Endometrial microvascular endothelial cells (primary cell): ENCODE measurements around the gene NSUN5. TPM values are rescaled to one million over a fixed set of nuclear protein-coding genes. Genes with fewer than 3 reads are reported as not detected.

Experiments
- in situ Hi-C: cut with HindIII; loops from 2 replicates; pipeline ENCODE4 v1.10.0; 2017; ENCODE audit warnings: low sequenced_read_pairs, low pct_unique_long_range_greater_than_20kb; ENCODE audit errors: inconsistent ontology term
- total RNA-seq: library from RNA; depleted of rRNA; stranded (reverse); fragments of >200 nt; gene quantifications from one replicate; pipeline ENCODE4 v1.2.3, GENCODE V29; 2015; ENCODE audit errors: inconsistent ontology term

The NSUN5 gene
- total RNA-seq = 14.6 TPM

DNA sequence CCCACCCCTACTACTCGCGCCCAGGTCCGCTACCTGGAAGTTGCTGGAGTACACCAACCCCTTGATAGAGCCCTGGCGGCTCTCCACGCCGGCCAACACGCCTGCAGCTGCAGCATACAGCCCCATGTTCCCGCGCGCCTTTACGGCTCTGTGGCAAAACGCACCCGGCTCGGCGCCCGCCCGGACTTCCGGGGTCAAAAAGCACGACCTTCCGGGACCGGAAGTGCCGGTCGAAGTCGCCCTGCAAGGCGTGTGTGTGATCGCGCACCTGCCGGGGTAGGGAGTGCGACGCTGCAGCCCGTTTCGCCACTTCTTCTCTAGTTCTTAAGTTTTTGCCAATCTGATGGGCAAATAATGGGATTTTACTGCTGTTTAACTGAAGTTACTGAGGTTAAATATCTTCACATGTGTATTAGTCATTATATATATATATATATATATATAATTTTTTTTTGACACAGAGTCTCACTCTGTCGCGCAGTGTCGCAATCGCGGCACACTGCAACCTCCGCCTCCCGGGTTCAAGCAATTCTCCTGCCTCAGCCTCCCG, at the start of gene NSUN5:
TSS of gene NSUN5 (minus strand) at position 162 of the 550 bp plus-strand sequence. CDS start at position 126, 36 bp downstream.
- in situ Hi-C loops = no loop called here

DNA sequence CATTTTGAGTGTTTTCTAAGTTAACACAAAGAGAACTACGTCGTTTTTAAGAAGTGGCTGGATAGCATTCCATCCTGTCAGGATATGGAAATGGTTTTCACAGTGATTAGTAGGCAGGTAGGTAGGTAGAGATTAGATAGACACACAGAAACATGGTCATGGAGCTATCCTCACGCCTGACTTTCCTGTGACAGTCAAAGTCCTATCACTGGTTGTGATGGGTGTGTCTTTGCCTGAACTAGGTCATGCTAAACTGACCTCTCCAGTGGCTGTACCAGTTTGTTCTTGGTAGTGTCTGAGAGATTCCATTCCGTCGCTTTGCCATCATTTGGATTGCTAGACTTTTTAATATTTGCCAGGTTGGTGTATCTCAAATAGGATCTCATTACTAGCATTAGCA, 47.5 kb upstream of the NSUN5 start:
- in situ Hi-C loops = no loop called here

DNA sequence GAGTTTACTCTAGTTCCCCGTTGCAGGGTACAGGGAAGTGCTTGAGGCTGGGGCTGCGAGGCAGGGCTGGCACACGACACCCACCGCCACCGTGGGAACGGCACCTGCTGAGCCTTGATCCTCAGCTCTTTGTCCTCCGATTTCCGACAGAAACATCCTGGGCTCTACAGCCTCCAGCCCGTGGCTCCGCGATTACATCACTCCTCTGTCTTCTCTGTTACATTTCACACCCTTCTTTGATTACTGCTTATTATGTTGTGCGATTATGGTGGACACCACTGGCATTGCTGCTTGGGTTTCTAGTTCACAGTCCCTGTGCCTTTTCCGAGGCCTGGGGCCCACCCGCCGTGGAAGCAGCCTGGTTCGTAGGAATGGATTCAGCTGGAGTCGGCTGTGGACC, 46.2 kb upstream of the NSUN5 start:
- in situ Hi-C loops = no loop called here

DNA sequence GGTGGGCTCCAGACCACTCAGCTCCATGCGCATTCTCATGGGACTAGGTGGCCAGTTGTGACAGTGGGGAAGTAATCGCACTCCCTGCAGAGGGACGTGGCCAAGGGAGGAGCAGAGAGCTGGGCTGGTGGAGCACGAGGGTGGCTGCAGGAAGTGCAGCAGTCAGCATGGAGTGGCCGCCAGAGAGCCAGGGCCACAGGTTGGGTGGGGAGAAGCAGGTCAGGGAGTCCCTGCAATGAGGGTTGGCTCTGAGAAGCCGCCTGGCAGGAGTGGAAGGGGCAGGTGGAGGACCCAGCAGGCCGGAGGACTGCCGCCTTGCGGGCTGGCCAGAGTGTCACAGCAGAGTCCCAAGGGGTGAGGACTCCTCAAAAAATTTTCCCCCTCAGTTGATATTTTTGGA, 45.6 kb upstream of the NSUN5 start:
- in situ Hi-C loops = no loop called here

DNA sequence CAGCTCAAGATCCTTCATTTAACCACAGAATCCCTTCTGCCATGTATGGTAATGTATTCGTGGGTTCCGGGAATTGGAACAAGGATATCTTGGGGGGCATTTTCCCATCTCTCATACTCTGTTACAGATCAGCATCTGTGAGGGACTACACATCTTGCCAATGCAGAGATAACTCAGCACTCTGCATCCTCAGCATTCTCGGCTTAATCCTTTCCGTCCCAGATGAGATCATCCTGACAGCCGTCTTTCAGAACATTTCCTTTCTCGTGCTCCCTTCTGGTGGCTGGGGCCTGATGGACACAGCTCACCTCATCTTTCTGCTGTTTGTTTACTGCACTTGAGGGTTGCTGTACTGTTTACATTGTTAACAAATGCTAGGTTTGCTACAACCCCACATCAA, 44.6 kb upstream of the NSUN5 start:
- in situ Hi-C loops = no loop called here

DNA sequence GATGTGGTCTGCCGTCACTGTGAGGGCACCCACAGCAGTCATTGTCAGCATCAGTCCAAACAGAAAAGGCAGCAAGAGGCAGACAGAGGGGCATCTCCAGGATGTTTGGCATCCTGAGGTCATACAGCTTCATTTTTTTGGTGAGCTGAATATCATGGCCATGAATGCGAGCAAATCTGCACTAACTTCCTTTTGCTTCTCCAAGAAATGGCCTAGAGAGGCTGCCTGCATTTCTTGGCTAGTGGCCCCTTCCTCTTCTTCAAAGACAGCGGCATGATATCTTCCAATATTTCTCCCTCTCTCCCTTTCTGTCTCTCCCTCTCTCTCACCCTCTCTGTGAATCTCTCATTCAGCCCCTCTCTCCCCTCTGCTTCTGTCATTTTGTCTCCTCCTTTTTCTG, 44.2 kb upstream of the NSUN5 start:
- in situ Hi-C loops = no loop called here

DNA sequence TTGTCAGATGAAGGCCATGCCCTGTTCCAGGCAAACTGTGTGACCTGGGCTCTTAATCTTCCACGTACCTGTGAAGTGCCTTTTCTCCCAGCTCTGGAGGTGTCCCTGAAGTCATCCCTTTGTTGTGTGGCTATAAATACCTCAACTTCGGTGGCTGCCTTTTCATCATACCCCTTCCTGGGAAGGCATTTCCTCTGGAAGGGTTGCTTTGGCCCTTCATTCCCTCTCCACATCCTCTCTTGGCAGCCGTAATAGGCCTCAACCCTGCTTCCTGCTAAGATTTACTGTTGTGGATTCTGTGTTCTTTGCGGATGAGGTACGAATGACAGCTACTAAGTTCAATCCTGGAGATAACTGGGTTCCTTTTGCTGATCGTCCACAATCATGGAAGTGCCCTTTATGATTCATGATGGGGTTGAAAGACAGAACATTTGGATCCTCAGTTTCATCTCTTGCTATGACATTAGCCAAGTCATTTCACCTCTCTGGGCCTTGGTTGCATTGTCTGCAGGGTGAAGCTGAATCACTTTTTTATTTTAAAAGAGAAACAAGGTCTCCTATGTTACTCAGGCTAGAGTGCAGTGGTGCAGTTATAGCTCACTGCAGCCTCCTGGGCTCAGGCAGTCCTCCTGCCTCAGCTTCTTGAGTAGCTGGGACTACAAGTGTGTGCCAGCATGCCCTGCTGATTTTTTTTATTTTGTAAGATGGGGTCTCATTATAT, 43.0 kb upstream of the NSUN5 start:
- in situ Hi-C loops = no loop called here

DNA sequence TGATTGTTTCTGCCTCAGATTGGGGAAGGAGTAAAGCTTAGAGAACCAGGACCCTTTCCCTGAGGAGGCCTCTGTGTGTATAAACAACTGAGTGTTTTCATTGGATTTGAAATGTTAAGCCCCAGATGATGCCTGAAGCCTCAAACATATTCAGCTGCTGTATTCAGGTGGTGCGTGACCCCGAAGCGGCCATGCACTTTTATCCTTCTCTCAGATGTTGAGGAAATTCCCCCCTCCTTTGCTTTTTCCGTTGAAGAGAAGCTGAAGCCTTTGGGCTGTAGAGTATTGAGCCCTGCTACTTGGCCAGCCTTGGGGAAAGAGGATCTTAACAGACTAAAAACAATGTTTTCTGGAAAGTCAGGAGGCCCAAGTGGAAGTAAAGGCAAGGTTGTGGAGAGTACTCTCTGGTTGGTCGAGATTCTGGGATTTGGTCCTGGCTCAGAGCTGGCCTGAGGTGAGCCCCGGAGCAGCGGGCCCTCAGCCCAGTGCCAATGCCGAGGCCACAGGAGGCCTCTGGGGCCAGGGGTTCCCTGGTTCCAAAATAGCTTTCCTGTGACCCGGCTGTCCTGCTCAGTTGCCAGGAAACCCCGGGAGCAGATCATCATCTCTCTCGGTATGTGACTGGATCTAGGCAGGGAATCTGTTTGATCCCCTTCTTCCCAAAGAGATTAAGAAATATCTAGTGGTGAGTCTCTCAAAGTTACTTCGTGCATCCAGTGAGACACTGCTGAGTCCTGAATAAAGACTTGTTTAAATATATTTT, 41.9 kb upstream of the NSUN5 start:
- in situ Hi-C loops = no loop called here

DNA sequence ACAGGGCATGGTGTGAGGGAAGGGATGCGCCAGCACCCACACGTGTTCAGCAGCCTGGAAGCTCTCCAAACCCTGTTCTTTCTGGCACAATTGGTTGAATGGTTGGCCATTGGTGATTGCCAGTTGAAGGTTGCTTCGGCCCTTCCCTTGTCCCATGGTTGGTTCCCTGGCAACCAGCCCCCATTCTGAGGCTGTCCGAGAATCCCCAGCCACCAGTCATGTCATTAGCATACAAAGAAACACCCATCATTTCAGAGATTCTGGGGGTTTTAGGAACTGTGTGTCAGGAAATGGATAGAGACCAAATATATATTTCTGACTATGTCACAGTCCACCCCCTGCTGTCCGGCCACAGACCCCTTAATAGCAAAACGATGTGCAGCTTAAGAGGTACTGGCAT, 41.1 kb upstream of the NSUN5 start:
- in situ Hi-C loops = loop anchor here (10.0 kb wide), 1 partner anchor 95 kb away; no protein-coding TSS in a partner anchor

DNA sequence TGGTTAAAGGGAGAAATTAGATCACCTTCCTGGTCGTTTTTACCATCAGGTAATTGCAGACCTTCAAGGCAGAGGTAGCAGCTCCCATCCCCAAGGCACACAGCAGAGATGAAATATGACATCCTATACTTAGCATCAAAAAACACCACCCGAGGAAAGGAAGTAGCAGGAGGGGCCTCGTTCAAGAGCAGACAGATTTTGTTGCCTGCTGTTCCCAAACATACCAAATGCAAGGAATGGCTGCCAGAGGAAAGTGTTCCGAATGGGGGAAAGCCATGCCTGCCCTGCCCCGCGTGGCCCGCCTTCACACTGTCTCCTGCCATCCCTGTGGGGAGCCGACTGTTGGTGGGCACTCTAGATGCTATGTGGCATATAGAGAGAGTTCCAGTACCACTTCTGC, 37.3 kb upstream of the NSUN5 start:
- in situ Hi-C loops = loop anchor here (10.0 kb wide), 1 partner anchor 99 kb away; no protein-coding TSS in a partner anchor

DNA sequence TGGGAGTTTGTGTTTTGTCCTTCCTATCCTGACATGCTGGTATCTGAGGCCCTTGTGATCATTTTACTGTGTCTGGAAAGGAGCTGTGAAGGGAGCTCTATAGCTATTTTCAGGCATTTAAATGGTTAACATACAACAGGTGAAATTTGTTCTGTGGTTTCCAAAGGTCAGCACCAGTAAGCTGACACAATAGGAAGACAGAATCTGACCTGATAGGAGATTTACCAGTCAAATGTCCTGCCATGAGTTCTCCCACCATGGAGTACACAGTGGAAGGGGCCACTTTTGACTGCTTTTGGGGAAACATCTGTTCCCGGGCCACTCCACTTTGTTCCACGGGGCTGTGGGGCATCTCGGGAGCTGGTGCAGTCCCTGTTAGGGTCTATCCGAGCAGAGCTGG, 36.9 kb upstream of the NSUN5 start:
- in situ Hi-C loops = loop anchor here (10.0 kb wide), 1 partner anchor 99 kb away; no protein-coding TSS in a partner anchor

DNA sequence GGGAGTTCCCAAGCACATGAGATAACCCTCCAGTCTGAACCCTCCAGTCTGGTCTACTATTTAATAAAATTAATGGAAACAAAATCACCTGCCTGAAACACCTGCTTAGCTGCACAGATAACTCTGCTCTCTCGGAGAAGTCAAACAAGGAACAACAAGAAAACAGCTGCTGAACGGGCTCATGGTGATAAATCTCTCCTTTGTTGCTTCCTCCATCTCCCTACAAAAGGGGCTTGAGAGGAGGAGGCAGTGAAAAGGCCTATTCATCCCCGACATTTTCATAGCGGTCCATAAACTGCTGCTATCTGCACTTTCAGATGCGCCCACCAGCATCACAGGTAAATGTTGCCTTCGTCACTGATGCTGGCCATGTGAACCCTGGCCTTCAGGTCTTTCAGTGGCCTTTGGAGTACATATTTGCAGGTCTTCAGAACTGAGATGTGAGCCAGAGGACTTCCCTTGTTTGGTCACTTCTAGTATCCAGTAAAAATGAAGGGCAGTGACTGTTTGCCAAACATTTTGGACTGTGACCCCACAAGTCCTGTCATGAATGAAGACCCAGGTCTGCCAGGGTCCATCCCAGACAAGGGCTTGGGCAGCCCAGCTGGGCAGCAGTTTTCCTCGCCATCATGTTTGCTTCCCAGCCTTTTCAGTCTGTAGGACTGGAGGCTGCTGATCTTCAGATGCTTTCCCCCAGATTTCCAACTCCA, 35.2 kb upstream of the NSUN5 start:
- in situ Hi-C loops = loop anchor here (10.0 kb wide), 1 partner anchor 101 kb away; no protein-coding TSS in a partner anchor

DNA sequence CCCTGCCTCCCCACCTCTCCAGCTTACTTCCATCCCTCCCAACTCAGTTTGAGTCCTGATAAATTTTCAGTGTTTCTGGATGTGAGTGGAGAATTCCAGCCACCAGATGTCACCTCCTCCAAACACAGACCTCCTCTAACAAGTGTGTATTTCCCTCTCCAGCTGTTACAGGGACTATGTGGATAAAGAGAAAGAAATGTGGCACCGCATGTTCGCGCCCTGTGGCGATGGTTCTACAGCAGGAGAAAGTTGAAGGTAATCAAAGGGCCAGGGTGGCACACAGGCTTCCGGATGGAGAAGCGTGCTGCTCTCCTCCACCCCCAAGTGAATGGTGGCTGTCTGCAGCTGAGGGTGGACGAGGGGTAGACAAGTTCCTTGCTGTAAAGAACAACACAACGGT, 34.0 kb upstream of the NSUN5 start:
- in situ Hi-C loops = loop anchor here (10.0 kb wide), 1 partner anchor 102 kb away; no protein-coding TSS in a partner anchor

DNA sequence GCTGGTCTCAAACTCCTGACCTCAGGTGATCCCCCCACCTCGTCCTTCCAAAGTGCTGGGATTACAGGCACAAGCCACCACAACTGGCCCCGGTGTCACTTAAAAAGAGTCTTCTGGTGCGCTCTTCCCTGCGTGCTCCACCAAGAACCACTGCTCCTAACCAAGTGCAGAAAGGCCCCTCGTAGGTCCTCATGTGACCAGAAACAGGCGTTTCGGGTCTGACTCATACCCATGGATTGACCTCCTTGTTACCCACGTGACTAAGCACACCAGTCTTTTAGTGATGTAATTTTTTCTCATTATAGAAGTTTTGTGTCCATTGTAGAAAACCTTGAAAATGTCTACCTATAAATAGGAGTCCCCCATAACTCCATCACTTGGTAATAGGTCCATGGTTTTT, 33.3 kb upstream of the NSUN5 start:
- in situ Hi-C loops = loop anchor here (10.0 kb wide), 1 partner anchor 103 kb away; no protein-coding TSS in a partner anchor

DNA sequence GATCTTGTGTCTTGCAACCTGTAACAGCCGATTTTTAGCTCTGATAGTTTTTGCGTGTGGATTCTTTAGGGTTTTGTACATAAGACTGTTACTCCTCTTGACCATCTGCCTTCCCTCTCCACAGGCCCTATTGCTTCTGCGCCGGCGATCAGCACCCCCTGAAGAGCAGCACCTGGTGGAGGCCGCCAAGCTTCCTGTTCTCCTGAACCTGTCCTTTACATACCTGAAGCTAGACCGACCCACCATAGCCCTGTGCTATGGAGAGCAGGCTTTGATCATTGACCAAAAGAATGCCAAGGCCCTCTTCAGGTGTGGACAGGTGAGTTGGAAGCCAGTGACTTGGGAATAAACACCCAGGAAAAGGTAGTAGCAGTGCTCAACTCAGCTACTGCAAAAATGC, 31.9 kb upstream of the NSUN5 start:
- in situ Hi-C loops = loop anchor here (10.0 kb wide), 1 partner anchor 104 kb away; no protein-coding TSS in a partner anchor

DNA sequence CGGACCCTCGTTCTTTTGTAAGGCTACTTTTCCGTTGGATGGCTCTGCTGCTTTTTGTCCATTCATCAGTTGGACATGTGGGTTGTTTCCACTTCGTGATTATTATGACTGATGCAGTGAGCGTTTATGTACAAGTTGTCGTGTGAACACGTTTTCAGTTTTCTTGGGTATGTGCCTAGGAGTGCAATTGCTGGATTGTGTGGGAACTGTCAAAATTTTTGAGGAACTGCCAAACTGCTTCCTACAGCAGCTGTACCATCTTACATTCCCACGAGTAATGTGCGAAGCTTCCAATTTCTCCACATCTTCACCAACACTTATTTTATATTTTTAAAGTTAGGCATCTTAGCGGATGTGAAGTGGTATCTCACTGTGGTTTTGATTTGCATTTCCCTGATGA, 29.7 kb upstream of the NSUN5 start:
- in situ Hi-C loops = no loop called here

DNA sequence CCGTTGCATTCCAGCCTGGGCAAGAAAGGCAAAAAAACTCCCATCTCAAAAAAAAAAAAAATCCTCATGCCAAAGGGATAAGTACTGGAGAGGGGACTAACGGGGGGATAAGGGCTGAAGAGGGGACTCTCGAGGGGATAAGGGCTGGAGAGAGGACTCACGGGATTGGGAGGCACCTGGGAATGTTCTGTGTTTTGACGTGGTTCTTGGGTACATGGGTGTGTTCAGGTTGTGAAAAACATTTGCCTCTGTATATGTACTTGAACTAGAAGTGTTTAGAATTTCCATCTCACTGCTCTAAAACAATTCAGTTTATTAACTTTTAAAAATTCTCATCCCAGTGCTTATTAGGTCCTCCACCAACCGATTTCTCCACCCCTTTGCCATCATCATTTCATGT, 23.8 kb upstream of the NSUN5 start:
- in situ Hi-C loops = no loop called here

DNA sequence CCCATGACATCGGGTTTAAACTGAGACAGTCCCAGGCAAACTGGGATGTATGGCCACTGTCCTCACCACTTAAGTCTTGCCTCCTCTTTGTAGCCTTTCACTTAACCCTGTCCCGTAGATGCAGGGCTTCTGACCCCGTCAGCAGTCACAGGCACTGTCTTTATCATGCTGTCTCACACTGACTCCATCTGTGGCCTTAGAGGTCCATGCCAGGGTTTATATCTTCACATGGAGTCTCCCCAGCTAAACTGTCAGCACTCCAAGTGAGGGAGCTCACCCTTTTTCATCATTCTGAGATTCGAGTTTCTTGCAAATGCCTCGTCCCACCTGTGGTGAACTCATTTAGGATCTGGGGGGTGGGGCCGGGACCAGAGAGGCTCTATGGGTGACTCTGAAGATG, 22.1 kb upstream of the NSUN5 start:
- in situ Hi-C loops = no loop called here
